ENCODE results near the gene PAX7.

DNA sequence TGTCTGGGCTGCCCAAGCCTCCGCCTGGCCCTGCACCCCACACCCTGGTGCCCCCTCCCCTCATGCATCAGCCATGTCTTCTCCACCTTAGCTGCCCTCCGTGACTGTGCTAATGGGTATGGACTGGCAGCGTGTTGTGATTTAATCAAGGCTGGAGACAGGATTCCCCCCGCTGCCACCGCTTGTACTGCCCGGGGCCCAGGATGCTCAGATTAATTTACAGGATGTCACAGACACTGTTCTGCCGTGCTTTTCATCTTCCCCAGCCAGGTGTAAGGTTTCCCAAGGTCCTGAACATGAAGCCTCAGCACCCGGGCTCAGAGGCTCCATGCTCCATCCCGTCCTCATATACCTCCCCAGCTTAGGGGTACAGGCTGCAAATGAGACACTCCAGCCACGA is 162.5 kb downstream of the PAX7 start:
- TF ChIP-seq, protein P1, sequence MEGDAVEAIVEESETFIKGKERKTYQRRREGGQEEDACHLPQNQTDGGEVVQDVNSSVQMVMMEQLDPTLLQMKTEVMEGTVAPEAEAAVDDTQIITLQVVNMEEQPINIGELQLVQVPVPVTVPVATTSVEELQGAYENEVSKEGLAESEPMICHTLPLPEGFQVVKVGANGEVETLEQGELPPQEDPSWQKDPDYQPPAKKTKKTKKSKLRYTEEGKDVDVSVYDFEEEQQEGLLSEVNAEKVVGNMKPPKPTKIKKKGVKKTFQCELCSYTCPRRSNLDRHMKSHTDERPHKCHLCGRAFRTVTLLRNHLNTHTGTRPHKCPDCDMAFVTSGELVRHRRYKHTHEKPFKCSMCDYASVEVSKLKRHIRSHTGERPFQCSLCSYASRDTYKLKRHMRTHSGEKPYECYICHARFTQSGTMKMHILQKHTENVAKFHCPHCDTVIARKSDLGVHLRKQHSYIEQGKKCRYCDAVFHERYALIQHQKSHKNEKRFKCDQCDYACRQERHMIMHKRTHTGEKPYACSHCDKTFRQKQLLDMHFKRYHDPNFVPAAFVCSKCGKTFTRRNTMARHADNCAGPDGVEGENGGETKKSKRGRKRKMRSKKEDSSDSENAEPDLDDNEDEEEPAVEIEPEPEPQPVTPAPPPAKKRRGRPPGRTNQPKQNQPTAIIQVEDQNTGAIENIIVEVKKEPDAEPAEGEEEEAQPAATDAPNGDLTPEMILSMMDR (conservative IDR thresholded peaks at IDR 0.05) = no peak
- TF ChIP-seq ZFX (IDR thresholded peaks at IDR 0.05) = no peak

Measured in C4-2B (cell line).